Stimulated activated CD4-positive, alpha-beta T cell treated with anti-CD3 and anti-CD28 coated beads, Interleukin-2, amount 100 ng/mL, for 4 hours (primary cell): ENCODE measurements around the gene RET.
"Not testable (repeated sequence)": the region's sequence is repeated elsewhere in the genome, so short reads cannot be mapped to it uniquely, and the experiment has no call there.

Source experiments
- DNase-seq: peaks from one replicate; pipeline ENCODE4 v3.0.0-alpha.2; 2020; ENCODE audit warnings: low read depth

The RET gene

GRCh38 chr10:43136432-43136831, 59.6 kb downstream of the RET start:
- no peak for DNase-seq

GRCh38 chr10:43136995-43137716, 60.3 kb downstream of the RET start:
- no peak for DNase-seq

DNA sequence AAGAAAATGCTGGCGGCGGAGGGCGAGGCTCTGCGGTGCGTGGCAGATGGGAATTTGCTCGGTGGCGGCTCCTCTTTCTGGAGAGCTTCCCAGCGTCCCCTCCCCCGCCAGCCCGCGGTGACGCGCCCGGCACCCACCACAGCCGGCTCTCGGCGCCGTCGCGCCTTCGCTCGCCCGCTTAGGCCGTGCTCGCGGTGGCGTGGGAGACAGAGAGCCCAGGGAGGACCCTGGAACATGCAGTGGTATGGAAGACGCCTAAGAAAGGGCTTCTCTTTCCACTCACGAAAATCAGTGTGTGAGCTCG, 60.8 kb downstream of the RET start:
- DNase-seq = peak; percentile 24

GRCh38 chr10:43138021-43138756, 61.3 kb downstream of the RET start, which contains the start of gene CSGALNACT2:
TSS of gene CSGALNACT2 (plus strand) at chr10:43138445. CDS start at chr10:43155150, 16,705 bp downstream.
- DNase-seq = peak; percentile 79

GRCh38 chr10:43138757-43139241, 61.9 kb downstream of the RET start:
- peak; percentile 40 for DNase-seq

GRCh38 chr10:43141421-43141820, 64.6 kb downstream of the RET start:
- no peak for DNase-seq

GRCh38 chr10:43145311-43145710, 68.4 kb downstream of the RET start:
- DNase-seq = no peak

DNA sequence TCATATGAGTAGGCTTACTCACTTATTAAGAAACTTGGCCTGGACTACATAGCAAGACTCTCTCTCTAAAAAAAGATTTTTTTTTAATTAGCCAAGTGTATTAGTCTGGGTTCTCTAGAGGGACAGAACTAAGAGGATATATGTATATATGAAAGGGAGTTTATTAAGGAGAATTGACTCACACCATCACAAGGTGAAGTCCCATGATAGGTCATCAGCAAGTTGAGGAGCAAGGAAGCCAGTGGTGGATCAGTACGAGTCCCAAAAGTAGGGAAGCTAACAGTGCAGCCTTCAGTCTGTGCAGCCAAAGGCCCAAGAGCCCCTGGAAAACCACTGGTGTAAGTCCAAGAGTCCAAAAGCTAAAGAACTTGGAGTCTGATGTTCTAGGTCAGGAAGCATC, 69.1 kb downstream of the RET start:
- DNase-seq = not testable (repeated sequence)

GRCh38 chr10:43151371-43151770, 74.5 kb downstream of the RET start:
- DNase-seq = no peak

DNA sequence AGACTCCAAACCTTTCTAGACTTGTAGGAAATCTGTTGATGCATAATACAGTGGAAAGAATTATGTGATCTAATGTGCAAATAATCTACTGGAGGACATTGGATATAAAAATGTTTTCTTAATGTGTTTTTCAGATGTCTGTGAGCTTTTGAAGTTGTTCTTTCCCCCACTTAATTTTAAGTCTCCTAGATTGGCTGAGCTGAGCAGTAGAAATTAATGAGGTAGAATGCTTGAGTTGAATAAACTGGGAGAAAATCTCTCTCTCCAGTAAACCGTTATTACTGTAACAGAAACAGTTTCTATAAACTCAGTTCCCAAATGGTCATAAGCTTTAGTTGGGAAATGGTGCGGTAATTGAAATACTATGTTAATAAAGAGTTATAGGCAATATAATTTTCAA, 77.0 kb downstream of the RET start:
- DNase-seq = no peak

DNA sequence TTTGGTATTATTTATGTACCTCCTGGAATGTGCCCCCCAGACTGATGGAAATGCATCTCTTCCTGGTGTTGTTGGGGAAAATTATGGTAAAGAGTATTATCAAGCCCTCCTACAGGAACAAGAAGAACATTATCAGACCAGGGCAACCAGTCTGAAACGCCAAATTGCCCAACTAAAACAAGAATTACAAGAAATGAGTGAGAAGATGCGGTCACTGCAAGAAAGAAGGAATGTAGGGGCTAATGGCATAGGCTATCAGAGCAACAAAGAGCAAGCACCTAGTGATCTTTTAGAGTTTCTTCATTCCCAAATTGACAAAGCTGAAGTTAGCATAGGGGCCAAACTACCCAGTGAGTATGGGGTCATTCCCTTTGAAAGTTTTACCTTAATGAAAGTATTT, 78.4 kb downstream of the RET start:
- DNase-seq = no peak

DNA sequence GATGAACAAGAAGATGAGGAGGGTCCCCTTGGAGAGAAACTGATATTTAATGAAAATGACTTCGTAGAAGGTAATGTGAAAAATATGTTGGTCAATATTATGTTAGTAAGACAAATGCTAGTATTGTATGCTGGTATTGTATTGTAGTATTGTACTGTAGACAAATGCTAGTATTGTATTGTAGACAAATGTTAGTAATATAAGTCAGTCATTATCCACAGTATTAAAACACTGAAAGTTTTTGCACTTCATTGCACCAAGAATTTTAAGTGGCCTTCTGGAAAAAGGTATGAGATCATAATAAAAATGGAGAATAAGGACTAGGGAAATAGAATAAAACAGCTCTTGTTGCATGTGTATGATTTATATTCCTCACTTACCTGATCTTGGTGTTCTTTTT, 78.9 kb downstream of the RET start:
- DNase-seq = no peak

DNA sequence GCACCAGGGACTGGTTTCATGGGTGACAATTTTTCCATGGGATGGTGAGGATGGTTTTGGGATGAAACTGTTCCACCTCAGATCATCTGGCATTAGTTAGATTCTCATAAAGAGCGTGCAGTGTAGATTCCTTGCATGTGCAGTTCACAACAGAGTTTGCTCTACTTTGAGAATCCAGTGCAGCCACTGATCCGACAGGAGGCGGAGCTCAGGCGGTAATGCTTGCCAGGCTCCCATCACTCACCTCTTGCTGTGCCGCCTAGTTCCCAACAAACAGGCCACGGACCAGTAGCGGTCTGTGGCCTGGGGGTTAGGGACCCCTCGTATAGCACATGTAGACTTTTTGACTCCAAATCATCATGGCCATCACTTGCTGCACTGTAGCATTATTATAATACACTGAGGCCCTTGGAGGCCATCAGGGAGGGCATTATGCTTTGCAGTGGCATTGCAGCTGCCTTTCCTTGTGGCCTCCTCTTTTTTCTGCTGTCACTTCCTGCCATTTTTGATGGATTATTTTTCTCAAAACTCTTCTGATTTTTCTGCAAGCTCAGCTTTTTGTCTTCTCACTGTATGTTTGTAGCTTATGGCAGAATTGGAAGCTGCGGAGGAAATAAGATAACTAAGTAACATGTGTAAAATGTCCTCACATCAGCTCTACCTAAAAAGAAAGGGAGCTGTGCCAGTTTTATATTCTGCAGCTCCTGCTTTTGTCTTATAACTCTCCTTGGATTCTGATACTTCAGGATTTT, 79.9 kb downstream of the RET start:
- no peak for DNase-seq

- DNase-seq = no peak
These were observed 81.8 kb downstream of the RET start for GRCh38 chr10:43158636-43159035.

- peak; percentile 13 for DNase-seq
These were observed 83.4 kb downstream of the RET start for GRCh38 chr10:43160046-43160920.

DNA sequence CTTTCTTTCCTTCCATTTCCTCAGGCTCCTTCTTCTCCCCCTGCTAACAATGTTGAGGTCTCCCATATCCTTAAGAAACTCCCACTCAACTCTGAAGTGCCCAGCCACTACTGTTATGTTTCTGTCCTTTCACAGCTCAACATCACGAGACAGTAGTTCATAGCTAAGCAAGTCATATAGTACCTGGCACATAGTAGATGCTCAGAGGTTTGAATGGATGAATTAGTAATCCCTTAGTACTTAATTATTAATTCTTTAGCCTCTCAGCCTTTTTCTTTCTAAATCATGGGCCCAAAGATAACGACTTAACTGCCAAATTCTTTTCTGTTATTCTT, 84.0 kb downstream of the RET start:
- DNase-seq = no peak

DNA sequence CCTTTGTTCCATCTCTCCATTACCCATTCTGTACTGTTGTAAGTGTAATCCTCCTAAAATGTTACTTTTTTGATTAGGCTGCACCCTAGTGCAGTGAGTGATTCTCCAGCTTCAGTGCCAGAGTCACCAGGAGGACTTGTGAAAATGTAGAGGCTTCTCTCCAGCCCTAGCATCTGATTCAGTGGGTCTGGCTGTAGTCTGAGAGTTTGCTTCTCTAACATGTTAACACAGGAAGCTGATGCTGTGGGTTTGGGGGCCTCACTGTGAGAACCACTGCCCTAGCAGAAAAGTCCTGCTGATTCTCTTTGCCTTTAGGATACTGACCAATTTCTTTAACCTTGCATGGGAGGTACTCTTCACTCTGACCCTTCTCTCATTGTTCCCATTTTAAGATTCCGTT, 85.7 kb downstream of the RET start:
- no peak for DNase-seq

- no peak for DNase-seq
These were observed 89.5 kb downstream of the RET start for GRCh38 chr10:43166207-43166879.

- DNase-seq = no peak
These were observed 90.1 kb downstream of the RET start for GRCh38 chr10:43166880-43167497.

GRCh38 chr10:43167498-43167889, 90.6 kb downstream of the RET start:
- DNase-seq = no peak

DNA sequence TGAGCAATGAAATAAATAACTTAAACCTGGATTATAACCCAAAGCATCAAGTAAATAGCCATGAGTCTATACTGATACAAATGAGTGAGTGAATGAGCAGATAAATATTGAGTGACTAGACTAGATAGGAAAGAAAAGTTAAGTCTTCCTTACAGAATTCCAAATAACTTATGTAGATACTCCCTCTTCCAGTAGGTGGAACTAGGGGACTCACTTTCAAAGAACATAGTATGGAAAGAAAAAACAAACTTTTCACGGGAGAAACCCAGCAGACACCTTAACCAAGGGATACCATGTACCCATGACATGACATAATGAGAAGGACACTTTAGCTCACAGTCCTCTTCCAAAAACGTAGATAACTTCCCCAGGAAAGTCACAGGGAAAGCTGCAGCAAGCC, 93.6 kb downstream of the RET start:
- DNase-seq = no peak
